NCI-H1694 treated with DMSO at 0.1 percent for 48 hours (cell line): ENCODE measurements around the gene ZNF879.
A peak's percentile ranks its signal among the peaks of the same experiment; 100 is the strongest.

Experiments used
- DNase-seq: peaks from one replicate; lab custom pipeline; 2025; lab: John Stamatoyannopoulos, UW

Gene ZNF879

GRCh38 chr5:179023528-179024189 lies at the start of gene ZNF879:
TSS of gene ZNF879 (plus strand) at chr5:179023804. CDS start at chr5:179025005, 1,201 bp downstream.
- peak; percentile 63 for DNase-seq

- no peak for DNase-seq
These were observed 42.2 kb upstream of the ZNF879 start for GRCh38 chr5:178981381-178981780.

GRCh38 chr5:178982941-178983340 lies 40.7 kb upstream of the ZNF879 start:
- no peak for DNase-seq

- no peak for DNase-seq
These were observed 39.9 kb upstream of the ZNF879 start for GRCh38 chr5:178983728-178984127.

- no peak for DNase-seq
These were observed 39.2 kb upstream of the ZNF879 start for GRCh38 chr5:178984145-178985072.

- no peak for DNase-seq
These were observed 37.2 kb upstream of the ZNF879 start for GRCh38 chr5:178986326-178986960.

- no peak for DNase-seq
These were observed 35.0 kb upstream of the ZNF879 start for GRCh38 chr5:178988436-178989220.

GRCh38 chr5:178989311-178989710 lies 34.3 kb upstream of the ZNF879 start:
- no peak for DNase-seq

GRCh38 chr5:178990491-178990890 lies 33.1 kb upstream of the ZNF879 start:
- no peak for DNase-seq

- DNase-seq, result no peak
These were observed 32.1 kb upstream of the ZNF879 start for GRCh38 chr5:178991190-178992145.

GRCh38 chr5:178992291-178992895 lies 31.2 kb upstream of the ZNF879 start:
- no peak for DNase-seq

- DNase-seq, result no peak
These were observed 30.3 kb upstream of the ZNF879 start for GRCh38 chr5:178993236-178993765.

GRCh38 chr5:178993955-178994579 lies 29.5 kb upstream of the ZNF879 start:
- no peak for DNase-seq

- no peak for DNase-seq
These were observed 28.8 kb upstream of the ZNF879 start, which contains the start of gene GRM6 for GRCh38 chr5:178994580-178995340. TSS of gene GRM6 (minus strand) at chr5:178995320. CDS start at chr5:178994944, 376 bp downstream.

- DNase-seq, result no peak
These were observed 28.3 kb upstream of the ZNF879 start for GRCh38 chr5:178995341-178995690.

- no peak for DNase-seq
These were observed 27.4 kb upstream of the ZNF879 start for GRCh38 chr5:178996156-178996555.

- no peak for DNase-seq
These were observed 26.4 kb upstream of the ZNF879 start for GRCh38 chr5:178997191-178997590.

GRCh38 chr5:178998441-178998840 lies 25.2 kb upstream of the ZNF879 start:
- no peak for DNase-seq

GRCh38 chr5:179006564-179006963 lies 17.0 kb upstream of the ZNF879 start:
- DNase-seq, result no peak
